Heart left ventricle (tissue), 16 donors: ENCODE measurements around the gene SLCO3A1. TPM values are rescaled to one million over a fixed set of nuclear protein-coding genes. Genes with fewer than 3 reads are reported as not detected.

Experiments used
- ATAC-seq, 4 donors: fragments of 200-7000 bp; cut with Tn5 transposase; one replicate each; pipeline ENCODE4 v1.9.1; 2020 to 2022; ENCODE audit warnings: moderate library complexity in 4 of 4, mild to moderate bottlenecking in 3 of 4, moderate number of reproducible peaks in 1 of 4
- DNase-seq, 5 donors: peaks; one replicate each; pipeline ENCODE4 v3.0.0-alpha.2; 2020
- H3K27ac ChIP-seq, 12 donors: fragments of 200-600 bp; sonication (generic) in 4 of 12; one replicate each; pipeline versions ENCODE4 v1.5.0 to v1.8.0; 2016 to 2022; ENCODE audit warnings: mild to moderate bottlenecking in 2 of 12
- H3K27me3 ChIP-seq, 9 donors: fragments of 200-600 bp; sonication (generic) in 2 of 9; one replicate each; pipeline versions ENCODE4 v1.5.1 to v1.8.0; 2016 to 2022; ENCODE audit warnings: mild to moderate bottlenecking in 3 of 9
- H3K36me3 ChIP-seq, 9 donors: fragments of 200-600 bp; sonication (generic) in 2 of 9; one replicate each; pipeline versions ENCODE4 v1.5.0 to v1.8.0; 2018 to 2022; ENCODE audit warnings: mild to moderate bottlenecking in 2 of 9
- H3K4me1 ChIP-seq, 12 donors: fragments of 200-600 bp; sonication (generic) in 4 of 12; one replicate each; pipeline versions ENCODE4 v1.5.0 to v1.8.0; 2016 to 2022; ENCODE audit warnings: mild to moderate bottlenecking in 3 of 12
- H3K4me3 ChIP-seq, 12 donors: fragments of 200-600 bp; sonication (generic) in 4 of 12; one replicate each; pipeline versions ENCODE4 v1.5.0 to v1.8.0; 2017 to 2022; ENCODE audit warnings: mild to moderate bottlenecking in 9 of 12, moderate library complexity in 4 of 12
- H3K9me3 ChIP-seq, 12 donors: fragments of 200-600 bp; sonication (generic) in 4 of 12; one replicate each; pipeline versions ENCODE4 v1.5.0 to v1.8.0; 2016 to 2022; ENCODE audit warnings: mild to moderate bottlenecking in 1 of 12
- POLR2A ChIP-seq, 2 donors: fragments of 450-650 bp; IDR thresholded peaks; one replicate each; pipeline ENCODE4 v1.6.1; 2017; ENCODE audit warnings: antibody characterized with exemption in 2 of 2, mild to moderate bottlenecking in 2 of 2, moderate library complexity in 2 of 2
- WGBS, 4 donors: extraction: QIAGEN DNeasy Blood & Tissue Kit in 2 of 4; methylation state at CpG; one replicate each; pipeline versions ENCODE4 v1.1.5 to v1.1.7; 2013 to 2018; 5-methylcytosine and 5-hydroxymethylcytosine counted together
- intact Hi-C, 10 donors: fragments of 100-400 bp; cut with DNase I; formaldehyde crosslinking; loops; one replicate each; pipeline versions ENCODE4 v1.11.1 to v1.14.2; 2022
- polyA plus RNA-seq, 2 donors: library from polyadenylated mRNA; stranded (reverse); fragments of 200-250 nt; gene quantifications; one replicate each; pipeline ENCODE4 v1.2.3, GENCODE V29; 2013
- total RNA-seq, 9 donors: library from RNA; depleted of rRNA in 2 of 9; stranded (reverse); fragments of >200 nt in 2 of 9; fragmentation: NEBNext Ultra II Directional in 3 of 9; extraction: Animal tissue kit (Norgen Biotek cat#: 25700) in 3 of 9; gene quantifications; one replicate each; pipeline versions ENCODE4 v1.1.0 to v1.2.4, GENCODE V29; 2016 to 2023
- TF ChIP-seq, protein P1 (sequence below), 12 donors: fragments of 200-600 bp; sonication (generic) in 4 of 12; IDR thresholded peaks; one replicate each; pipeline versions ENCODE4 v1.5.0 to v1.8.0; 2018 to 2022; ENCODE audit warnings: antibody characterized with exemption in 12 of 12, mild to moderate bottlenecking in 5 of 12
- donor health status: ischemic (EF 13 %, LVEDD 7.1; RV severe dilation, severe dysfunction).
- donor health status: healthy with polysubstance abuse.
- donor health status: DM: no; HTN: yes; CAD: no.
- donor health status: DM: no; HTN: no; CAD: no.
- donor health status: ischemic (EF 25% LVEDD 6.9; RV normal size, moderate dysfunction).
- donor health status: ischemic (EF 25% LVEDD 5.7; RV mildly dilated, moderate dysfunction).
- donor health status: healthy.
- donor health status: DM: yes; HTN: yes; CAD: no.
- donor health status: ischemic (EF 35%, LVEDD 5.7; RV mildly dilated, moderate dysfunction).
- donor health status: nonischemic (EF 11% LVEDD 7.7; RV severe dilation, severe dysfunction).
- donor health status: DM: yes; HTN: yes; CAD: no.
- donor health status: PGD.
- donor health status: ischemic (EF 29% LVEDD 5.4; RV normal size, mild dysfunction).
- donor health status: nonischemic (EF 23%, LVEDD 6.1; RV moderate dilation, normal function).

SLCO3A1 gene
- total and polyA plus RNA-seq, 11 donors = 26.3 to 64.2 (median 50.2) TPM

DNA sequence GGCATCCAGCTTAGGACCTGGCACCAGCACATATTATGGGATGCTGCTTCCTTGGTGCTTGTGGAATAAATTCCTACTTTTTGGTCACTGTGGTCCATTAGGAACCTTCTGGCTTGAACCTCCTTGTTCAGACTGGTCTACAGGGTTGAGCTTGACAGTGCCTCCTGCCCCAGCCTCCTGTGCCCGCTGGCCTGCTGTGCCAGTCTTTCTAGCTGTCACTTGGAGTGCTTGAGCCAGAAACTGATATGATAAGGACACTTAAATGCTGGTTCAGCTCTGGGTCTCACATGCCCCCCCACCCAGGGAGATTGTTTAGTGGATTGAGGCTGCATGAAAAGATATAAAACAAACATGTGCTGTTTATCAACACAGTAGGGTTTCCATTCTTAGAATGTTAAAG lies 147.8 kb downstream of the SLCO3A1 start:
- Histone ChIP-seq H3K27ac (no peak overlapping the region), H3K4me3 (no peak overlapping the region), H3K36me3 (no peaks in the 10 kb centered on the region), H3K27me3 (no peaks in the 10 kb centered on the region), H3K9me3 (no peaks in the 10 kb centered on the region), H3K4me1 (peaks cover 0 to 34% (median 5%) of the 10 kb centered on the region in 12 donors)
- intact Hi-C loops = no loop called here
- peak in 3 of 4 donors; percentile 31 to 68 (median 58) for ATAC-seq
- WGBS, 4 donors = 40 to 59% (median 55%) methylated on average over 1 of the region's 1 CpG
- no peak for TF ChIP-seq POLR2A (IDR thresholded peaks at IDR 0.05)
- TF ChIP-seq, protein P1, sequence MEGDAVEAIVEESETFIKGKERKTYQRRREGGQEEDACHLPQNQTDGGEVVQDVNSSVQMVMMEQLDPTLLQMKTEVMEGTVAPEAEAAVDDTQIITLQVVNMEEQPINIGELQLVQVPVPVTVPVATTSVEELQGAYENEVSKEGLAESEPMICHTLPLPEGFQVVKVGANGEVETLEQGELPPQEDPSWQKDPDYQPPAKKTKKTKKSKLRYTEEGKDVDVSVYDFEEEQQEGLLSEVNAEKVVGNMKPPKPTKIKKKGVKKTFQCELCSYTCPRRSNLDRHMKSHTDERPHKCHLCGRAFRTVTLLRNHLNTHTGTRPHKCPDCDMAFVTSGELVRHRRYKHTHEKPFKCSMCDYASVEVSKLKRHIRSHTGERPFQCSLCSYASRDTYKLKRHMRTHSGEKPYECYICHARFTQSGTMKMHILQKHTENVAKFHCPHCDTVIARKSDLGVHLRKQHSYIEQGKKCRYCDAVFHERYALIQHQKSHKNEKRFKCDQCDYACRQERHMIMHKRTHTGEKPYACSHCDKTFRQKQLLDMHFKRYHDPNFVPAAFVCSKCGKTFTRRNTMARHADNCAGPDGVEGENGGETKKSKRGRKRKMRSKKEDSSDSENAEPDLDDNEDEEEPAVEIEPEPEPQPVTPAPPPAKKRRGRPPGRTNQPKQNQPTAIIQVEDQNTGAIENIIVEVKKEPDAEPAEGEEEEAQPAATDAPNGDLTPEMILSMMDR (IDR thresholded peaks at IDR 0.05) = no peak
- peak in 1 of 5 donors; percentile 27 for DNase-seq

GRCh38 chr15:92002666-92003065 lies 149.2 kb downstream of the SLCO3A1 start:
- no peak overlapping the region for H3K4me3 ChIP-seq
- DNase-seq (no peak), ATAC-seq (no peak)
- no peaks in the 10 kb centered on the region for H3K9me3 ChIP-seq
- peaks cover 0 to 34% (median 6%) of the 10 kb centered on the region in 12 donors for H3K4me1 ChIP-seq
- H3K27ac ChIP-seq = no peak overlapping the region
- WGBS, 4 donors = 87 to 98% (median 94%) methylated on average over 4 of the region's 4 CpGs
- TF ChIP-seq POLR2A (IDR thresholded peaks at IDR 0.05) = no peak
- TF ChIP-seq, protein P1 (IDR thresholded peaks at IDR 0.05) = no peak
- no peaks in the 10 kb centered on the region for H3K36me3 ChIP-seq
- H3K27me3 ChIP-seq = no peaks in the 10 kb centered on the region
- intact Hi-C loops = no loop called here

DNA sequence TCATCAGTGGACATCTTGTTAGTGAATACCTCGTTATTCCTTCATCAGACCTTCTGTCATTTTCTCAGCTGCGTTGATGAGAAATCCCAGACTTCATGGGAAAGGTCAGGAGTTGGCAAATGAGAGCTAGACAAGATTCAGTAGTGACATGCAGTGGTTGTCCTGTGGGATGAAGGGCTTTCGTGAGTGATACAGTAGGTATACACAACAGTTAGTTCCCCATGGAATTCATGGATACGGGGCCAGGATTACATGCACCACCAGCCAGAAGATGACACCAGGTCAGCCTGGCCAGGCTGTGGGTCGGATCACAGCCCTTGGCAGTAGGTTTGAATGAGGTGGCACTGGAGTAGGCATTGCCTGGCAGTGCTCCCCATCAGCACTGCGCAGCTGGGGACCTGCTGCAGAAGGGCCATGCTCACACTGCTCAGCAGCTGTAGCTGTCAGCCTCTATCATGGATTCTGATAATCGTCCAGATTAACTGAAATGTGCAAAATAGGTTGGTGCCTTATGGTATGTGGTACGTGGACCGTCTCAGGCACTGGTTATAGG lies 150.1 kb downstream of the SLCO3A1 start:
- Histone ChIP-seq H3K27me3 (no peaks in the 10 kb centered on the region), H3K4me3 (no peak overlapping the region), H3K27ac (no peak overlapping the region), H3K9me3 (no peaks in the 10 kb centered on the region), H3K36me3 (no peaks in the 10 kb centered on the region), H3K4me1 (peaks cover 0 to 35% (median 10%) of the 10 kb centered on the region in 12 donors)
- WGBS, 4 donors = 55 to 69% (median 66%) methylated on average over 9 of the region's 9 CpGs
- intact Hi-C loops = no loop called here
- TF ChIP-seq, protein P1 (IDR thresholded peaks at IDR 0.05) = no peak
- no peak for TF ChIP-seq POLR2A (IDR thresholded peaks at IDR 0.05)
- DNase-seq = no peak
- peak; percentile 36 to 81 (median 67) for ATAC-seq

DNA sequence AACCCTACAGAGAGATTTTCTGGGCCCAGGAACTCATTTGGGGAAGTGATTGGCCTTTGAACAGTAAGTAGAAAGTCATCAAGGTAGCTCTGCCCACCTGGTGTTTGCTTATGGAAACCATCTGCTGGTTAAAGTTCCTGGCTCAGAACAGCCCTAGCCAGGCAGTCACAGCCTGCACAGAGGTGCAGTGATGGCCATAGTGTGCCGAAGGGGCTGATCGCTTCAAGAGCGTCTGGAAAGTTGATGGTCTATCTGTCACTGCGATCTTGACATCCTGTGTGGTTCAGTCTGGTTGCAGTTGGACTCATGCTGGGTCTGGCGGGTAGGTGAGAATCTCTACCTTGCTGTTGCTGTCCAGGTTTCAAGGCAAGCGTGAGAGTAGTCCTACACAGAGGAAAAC lies 151.6 kb downstream of the SLCO3A1 start:
- Histone ChIP-seq H3K9me3 (no peaks in the 10 kb centered on the region), H3K36me3 (no peaks in the 10 kb centered on the region), H3K27ac (no peak overlapping the region), H3K4me3 (no peak overlapping the region), H3K4me1 (peaks cover 7 to 51% (median 24%) of the 10 kb centered on the region in 12 donors), H3K27me3 (no peaks in the 10 kb centered on the region)
- DNase-seq = no peak
- TF ChIP-seq, protein P1 (IDR thresholded peaks at IDR 0.05) = no peak
- no peak for TF ChIP-seq POLR2A (IDR thresholded peaks at IDR 0.05)
- no peak for ATAC-seq
- 89 to 96% (median 94%) methylated on average over 4 to 6 of the region's 6 CpGs for WGBS, 4 donors
- intact Hi-C loops = loop anchor here in 1 of 10 donors (5.0 kb wide), 1 partner anchor 33 kb away; no protein-coding TSS in a partner anchor
